Body of pancreas (tissue), 4 donors: ENCODE measurements around the gene STRA8.

Experiments used
- POLR2A ChIP-seq, 3 donors: fragments of 450-650 bp; IDR thresholded peaks; one replicate each; pipeline ENCODE4 v1.6.1; 2016; ENCODE audit warnings: antibody characterized with exemption in 3 of 3, mild to moderate bottlenecking in 2 of 3
- TF ChIP-seq, protein P1 (sequence below), 7 experiments: fragments of 450-650 bp in 4 of 7; fragments of 200-600 bp in 3 of 7; sonication (generic) in 3 of 7; IDR thresholded peaks; one replicate each; pipeline ENCODE4 v1.5.1; 2016 to 2019; ENCODE audit warnings: antibody characterized with exemption in 7 of 7

DNA sequence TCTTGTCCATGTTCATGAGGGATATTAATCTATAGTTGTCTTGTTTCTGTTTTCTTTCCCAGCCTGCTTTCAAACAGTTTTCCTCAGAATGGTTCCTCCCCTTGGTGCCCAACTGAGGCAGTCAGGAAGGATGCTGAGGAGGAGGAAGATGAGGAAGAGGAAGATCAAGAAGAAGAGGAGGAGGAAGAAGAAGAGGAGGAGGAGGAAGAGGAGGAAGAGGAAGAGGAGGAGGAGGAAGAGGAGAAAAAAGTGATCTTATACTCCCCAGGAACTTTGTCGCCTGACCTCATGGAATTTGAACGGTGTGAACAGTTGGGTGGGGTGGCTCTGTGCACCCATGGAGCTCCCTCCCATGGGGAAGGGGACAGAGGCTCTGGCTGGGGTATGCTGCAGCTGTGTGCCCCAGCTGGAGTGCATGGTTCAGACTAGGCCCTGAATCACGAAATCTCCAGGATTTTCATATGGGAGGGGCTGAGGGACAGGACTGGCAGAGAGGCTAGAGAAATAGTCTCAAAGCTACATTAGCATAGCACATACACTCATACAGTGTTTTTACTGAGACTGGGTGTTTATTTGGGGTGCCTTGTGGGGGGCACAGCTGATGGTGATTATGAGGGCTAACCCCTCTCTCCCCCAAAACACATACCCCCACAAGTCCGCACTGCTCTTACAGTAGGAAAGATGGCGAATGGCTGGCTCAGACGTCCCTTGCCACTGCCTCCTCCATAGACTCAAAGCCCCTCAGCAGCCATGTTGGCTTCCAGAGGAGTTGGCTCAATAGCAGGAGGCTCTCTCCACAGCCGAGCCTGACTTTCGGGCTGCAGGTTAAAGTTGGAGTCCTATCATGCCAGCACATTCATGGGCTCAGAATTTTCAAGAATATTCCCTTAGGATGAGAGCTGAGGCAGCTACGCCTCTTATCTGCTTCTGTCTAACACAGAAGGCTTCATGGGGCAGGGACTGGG lies 11.9 kb downstream of the STRA8 start:
- TF ChIP-seq, protein P1, sequence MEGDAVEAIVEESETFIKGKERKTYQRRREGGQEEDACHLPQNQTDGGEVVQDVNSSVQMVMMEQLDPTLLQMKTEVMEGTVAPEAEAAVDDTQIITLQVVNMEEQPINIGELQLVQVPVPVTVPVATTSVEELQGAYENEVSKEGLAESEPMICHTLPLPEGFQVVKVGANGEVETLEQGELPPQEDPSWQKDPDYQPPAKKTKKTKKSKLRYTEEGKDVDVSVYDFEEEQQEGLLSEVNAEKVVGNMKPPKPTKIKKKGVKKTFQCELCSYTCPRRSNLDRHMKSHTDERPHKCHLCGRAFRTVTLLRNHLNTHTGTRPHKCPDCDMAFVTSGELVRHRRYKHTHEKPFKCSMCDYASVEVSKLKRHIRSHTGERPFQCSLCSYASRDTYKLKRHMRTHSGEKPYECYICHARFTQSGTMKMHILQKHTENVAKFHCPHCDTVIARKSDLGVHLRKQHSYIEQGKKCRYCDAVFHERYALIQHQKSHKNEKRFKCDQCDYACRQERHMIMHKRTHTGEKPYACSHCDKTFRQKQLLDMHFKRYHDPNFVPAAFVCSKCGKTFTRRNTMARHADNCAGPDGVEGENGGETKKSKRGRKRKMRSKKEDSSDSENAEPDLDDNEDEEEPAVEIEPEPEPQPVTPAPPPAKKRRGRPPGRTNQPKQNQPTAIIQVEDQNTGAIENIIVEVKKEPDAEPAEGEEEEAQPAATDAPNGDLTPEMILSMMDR (IDR thresholded peaks at IDR 0.05) = no peak
- no peak for TF ChIP-seq POLR2A (IDR thresholded peaks at IDR 0.05)
